Measurements from ENCODE around the gene HYPK.
"Not testable (repeated sequence)": the region's sequence is repeated elsewhere in the genome, so short reads cannot be mapped to it uniquely, and the experiment has no call there.

The HYPK gene

GRCh38 chr15:43832485-43832884, 32.1 kb downstream of the HYPK start:
- FAIRE-seq; DNase-seq (ENCODE audit: low spot score): not testable (repeated sequence)

- DNase-seq (ENCODE audit: low spot score) (no peak), FAIRE-seq (no peak)
Observed at GRCh38 chr15:43845421-43845820, 45.0 kb downstream of the HYPK start.

GRCh38 chr15:43851251-43851650, 50.9 kb downstream of the HYPK start:
- DNase-seq (ENCODE audit: low spot score), result no peak
- no peak for FAIRE-seq

- no peak for FAIRE-seq
- no peak for DNase-seq (ENCODE audit: low spot score)
Observed at GRCh38 chr15:43852607-43853006, 52.2 kb downstream of the HYPK start.

Measured in urothelium cell line (cell line).